Endodermal cell (in vitro differentiated cells): ENCODE data around the gene STK16. TPM values are rescaled to one million over a fixed set of nuclear protein-coding genes. Genes with fewer than 3 reads are reported as not detected.

Experiments used
- DNase-seq: peaks from one replicate; pipeline ENCODE4 v3.0.0-alpha.2; 2017
- H3K27ac ChIP-seq: 2 replicates; pipeline ENCODE4 v1.5.1; 2013; ENCODE audit warnings: mild to moderate bottlenecking, low read depth, low read length, moderate library complexity
- H3K27me3 ChIP-seq: 2 replicates; pipeline ENCODE4 v1.6.1; 2013; ENCODE audit warnings: mild to moderate bottlenecking, low read length, moderate library complexity; ENCODE audit not compliant: insufficient read depth, control insufficient read depth, poor library complexity, severe bottlenecking
- H3K36me3 ChIP-seq: 2 replicates; pipeline ENCODE4 v1.7.0; 2013; ENCODE audit warnings: mild to moderate bottlenecking, low read length, moderate library complexity; ENCODE audit not compliant: control insufficient read depth, insufficient read depth
- H3K4me1 ChIP-seq: one replicate; pipeline ENCODE4 v1.7.0; 2013; ENCODE audit warnings: low read length; ENCODE audit not compliant: control insufficient read depth, insufficient read depth
- H3K4me3 ChIP-seq: 2 replicates; pipeline ENCODE4 v1.5.1; 2013; ENCODE audit warnings: mild to moderate bottlenecking, low read length, moderate library complexity
- H3K9ac ChIP-seq: 2 replicates; pipeline ENCODE4 v1.6.1; 2013; ENCODE audit warnings: mild to moderate bottlenecking, low read length, moderate library complexity; ENCODE audit not compliant: poor library complexity, severe bottlenecking; ENCODE audit errors: extremely low read depth
- H3K9me3 ChIP-seq: 2 replicates; pipeline ENCODE4 v1.6.1; 2013; ENCODE audit warnings: mild to moderate bottlenecking, low read length, moderate library complexity; ENCODE audit not compliant: control insufficient read depth
- H3K27ac Mint-ChIP-seq: 2 replicates; pipeline ENCODE4 v1.8.0; 2020; ENCODE audit warnings: mixed read lengths
- H3K27me3 Mint-ChIP-seq: 2 replicates; pipeline ENCODE4 v1.8.0; 2021; ENCODE audit warnings: mild to moderate bottlenecking, mixed read lengths; ENCODE audit not compliant: insufficient read depth
- H3K36me3 Mint-ChIP-seq: 2 replicates; pipeline ENCODE4 v1.8.0; 2020; ENCODE audit warnings: low read depth, mixed read lengths
- H3K4me1 Mint-ChIP-seq: 2 replicates; pipeline ENCODE4 v1.8.0; 2020; ENCODE audit warnings: mixed read lengths
- H3K4me3 Mint-ChIP-seq: 2 replicates; pipeline ENCODE4 v1.8.0; 2020; ENCODE audit warnings: mild to moderate bottlenecking, moderate library complexity, mixed read lengths
- H3K9me3 Mint-ChIP-seq: 2 replicates; pipeline ENCODE4 v1.8.0; 2020; ENCODE audit warnings: mild to moderate bottlenecking, mixed read lengths
- WGBS, 2 experiments: methylation state at CpG; one replicate each; pipeline versions ENCODE4 v1.1.5 to v1.1.7; 2013; ENCODE audit warnings: missing lambda C conversion rate in 2 of 2, mixed read lengths in 1 of 2; ENCODE audit not compliant: insufficient coverage in 1 of 2, insufficient read length in 1 of 2; 5-methylcytosine and 5-hydroxymethylcytosine counted together
- total RNA-seq, 2 donors: library from RNA; stranded (reverse); fragmentation: NEBNext Ultra II Directional in 1 of 2; extraction: Animal tissue kit (Norgen Biotek cat#: 25700) in 1 of 2; gene quantifications; 2 replicates in 1 of 2; 3 replicates in 1 of 2; pipeline ENCODE4 v1.2.1, GENCODE V29; 2021
- TF ChIP-seq, protein P1 (sequence below): fragments of 200-600 bp; sonication (generic); conservative IDR thresholded peaks from 2 replicates; pipeline ENCODE4 v1.5.0; 2021; ENCODE audit warnings: antibody characterized with exemption, mild to moderate bottlenecking

STK16 gene
- total RNA-seq, 2 donors from 2014 or later: 27.3 to 37.7 TPM

DNA sequence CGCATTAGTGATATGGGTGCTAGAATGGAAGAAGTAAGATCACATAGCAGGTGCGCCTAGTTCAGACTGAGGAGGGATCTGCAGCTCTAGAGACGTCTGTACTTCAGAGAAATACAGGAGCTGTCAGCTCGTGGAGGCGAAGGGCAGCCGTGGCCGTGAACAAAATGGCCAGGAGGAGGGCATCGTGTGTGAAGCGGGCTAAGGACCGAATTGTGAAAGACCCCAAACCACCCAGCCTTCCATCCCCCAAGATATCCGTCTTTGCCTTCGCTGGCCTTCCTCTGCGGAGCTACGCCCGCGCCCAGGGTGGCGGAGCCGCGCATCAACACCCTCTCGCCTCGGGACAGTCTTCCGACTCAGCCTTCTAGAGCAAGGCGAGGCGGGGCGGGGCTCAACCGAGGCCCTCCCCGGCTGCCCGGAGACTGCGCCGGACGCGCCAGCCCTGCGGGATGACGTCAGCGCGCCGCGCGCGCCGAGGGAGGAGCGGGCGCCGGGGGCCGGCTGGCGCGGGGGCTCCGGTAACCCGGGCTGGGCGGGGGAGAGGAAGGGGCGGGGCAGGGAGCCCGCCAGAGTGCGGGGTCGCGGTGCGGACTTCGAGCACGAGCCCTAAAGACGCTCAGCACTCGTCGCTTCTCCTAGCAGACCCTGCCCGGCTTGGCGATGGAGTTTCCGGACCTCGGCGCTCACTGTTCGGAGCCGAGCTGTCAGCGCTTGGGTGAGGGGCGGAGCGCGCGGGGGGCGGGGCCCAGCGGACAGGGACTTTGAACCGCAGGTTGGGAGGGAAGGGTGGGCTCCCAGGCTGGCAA, 38.7 kb upstream of the STK16 start, which contains the start of gene ZFAND2B:
TSS of gene ZFAND2B (plus strand) at position 455 of the 806 bp plus-strand sequence. CDS start at position 661, 206 bp downstream.
- peak within 1 kb of the TSS; percentile 68 for H3K4me3 Mint-ChIP-seq
- TF ChIP-seq, protein P1, sequence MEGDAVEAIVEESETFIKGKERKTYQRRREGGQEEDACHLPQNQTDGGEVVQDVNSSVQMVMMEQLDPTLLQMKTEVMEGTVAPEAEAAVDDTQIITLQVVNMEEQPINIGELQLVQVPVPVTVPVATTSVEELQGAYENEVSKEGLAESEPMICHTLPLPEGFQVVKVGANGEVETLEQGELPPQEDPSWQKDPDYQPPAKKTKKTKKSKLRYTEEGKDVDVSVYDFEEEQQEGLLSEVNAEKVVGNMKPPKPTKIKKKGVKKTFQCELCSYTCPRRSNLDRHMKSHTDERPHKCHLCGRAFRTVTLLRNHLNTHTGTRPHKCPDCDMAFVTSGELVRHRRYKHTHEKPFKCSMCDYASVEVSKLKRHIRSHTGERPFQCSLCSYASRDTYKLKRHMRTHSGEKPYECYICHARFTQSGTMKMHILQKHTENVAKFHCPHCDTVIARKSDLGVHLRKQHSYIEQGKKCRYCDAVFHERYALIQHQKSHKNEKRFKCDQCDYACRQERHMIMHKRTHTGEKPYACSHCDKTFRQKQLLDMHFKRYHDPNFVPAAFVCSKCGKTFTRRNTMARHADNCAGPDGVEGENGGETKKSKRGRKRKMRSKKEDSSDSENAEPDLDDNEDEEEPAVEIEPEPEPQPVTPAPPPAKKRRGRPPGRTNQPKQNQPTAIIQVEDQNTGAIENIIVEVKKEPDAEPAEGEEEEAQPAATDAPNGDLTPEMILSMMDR: peak; percentile 41
- H3K9me3 Mint-ChIP-seq: peaks cover 4% of the 10 kb centered on the region
- H3K36me3 Mint-ChIP-seq: peaks cover 22% of the 10 kb centered on the region
- peaks cover 28% of the 10 kb centered on the region for H3K36me3 ChIP-seq
- peak within 1 kb of the TSS; percentile 89 for H3K27ac ChIP-seq
- no peaks in the 10 kb centered on the region for H3K27me3 ChIP-seq
- H3K9ac ChIP-seq: peak within 1 kb of the TSS; percentile 60
- DNase-seq: peak; percentile 98
- H3K9me3 ChIP-seq: no peaks in the 10 kb centered on the region
- 0 to 9% methylated on average over 8 to 75 of the region's 76 CpGs for WGBS, 2 experiments
- peak within 1 kb of the TSS; percentile 90 for H3K4me3 ChIP-seq
- H3K4me1 Mint-ChIP-seq: peaks cover 6% of the 10 kb centered on the region
- peak within 1 kb of the TSS; percentile 95 for H3K27ac Mint-ChIP-seq
- H3K27me3 Mint-ChIP-seq: peaks cover 9% of the 10 kb centered on the region
- H3K4me1 ChIP-seq: no peaks in the 10 kb centered on the region

DNA sequence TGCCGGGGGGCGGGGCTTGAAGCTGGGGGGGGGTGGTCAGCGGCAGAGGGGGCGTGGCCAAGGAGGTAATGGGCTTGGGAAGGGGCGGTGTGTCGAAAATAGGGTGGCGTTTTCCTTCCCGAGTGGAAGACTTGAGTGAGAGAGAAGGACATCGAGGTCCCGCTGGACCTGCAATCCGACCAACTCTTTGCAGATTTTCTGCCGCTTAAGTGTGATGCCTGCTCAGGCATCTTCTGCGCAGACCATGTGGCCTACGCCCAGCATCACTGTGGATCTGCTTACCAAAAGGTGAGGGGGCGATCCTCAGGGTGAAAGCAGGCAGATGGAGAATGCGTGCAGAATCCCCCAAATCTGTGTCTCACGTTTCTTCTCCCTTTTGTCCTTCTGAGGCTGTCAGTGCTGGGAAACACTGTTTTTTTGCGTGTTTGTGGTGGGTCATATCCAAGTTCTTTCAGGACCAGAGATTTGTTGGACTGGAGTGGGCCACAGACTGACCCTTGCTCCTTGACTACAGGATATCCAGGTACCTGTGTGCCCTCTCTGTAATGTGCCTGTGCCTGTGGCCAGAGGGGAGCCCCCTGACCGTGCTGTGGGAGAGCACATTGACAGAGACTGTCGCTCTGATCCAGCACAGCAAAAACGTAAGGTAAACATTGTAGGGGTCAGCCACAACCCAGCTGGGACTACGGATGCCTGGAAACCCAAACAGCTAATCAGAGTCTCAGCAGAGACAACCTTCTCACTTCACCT, 38.0 kb upstream of the STK16 start:
- Histone ChIP-seq H3K27ac (no peak overlapping the region), H3K9ac (peak overlapping the region; percentile 7), H3K27me3 (no peaks in the 10 kb centered on the region), H3K36me3 (peaks cover 33% of the 10 kb centered on the region), H3K4me1 (no peaks in the 10 kb centered on the region), H3K4me3 (peak overlapping the region; percentile 77), H3K9me3 (no peaks in the 10 kb centered on the region)
- TF ChIP-seq, protein P1: no peak
- peak overlapping the region; percentile 64 for H3K27ac Mint-ChIP-seq
- 32 to 41% methylated on average over 15 to 22 of the region's 22 CpGs for WGBS, 2 experiments
- peaks cover 6% of the 10 kb centered on the region for H3K4me1 Mint-ChIP-seq
- peaks cover 9% of the 10 kb centered on the region for H3K27me3 Mint-ChIP-seq
- peaks cover 4% of the 10 kb centered on the region for H3K9me3 Mint-ChIP-seq
- peaks cover 29% of the 10 kb centered on the region for H3K36me3 Mint-ChIP-seq
- no peak for DNase-seq
- peak overlapping the region; percentile 68 for H3K4me3 Mint-ChIP-seq

GRCh38 chr2:219207884-219208740, 37.2 kb upstream of the STK16 start:
- H3K36me3 ChIP-seq: peaks cover 40% of the 10 kb centered on the region
- H3K27me3 ChIP-seq: no peaks in the 10 kb centered on the region
- no peak for DNase-seq
- 94 to 97% methylated on average over 10 to 17 of the region's 17 CpGs for WGBS, 2 experiments
- Mint-ChIP-seq H3K4me3 (peak overlapping the region; percentile 68), H3K27ac (no peak overlapping the region), H3K4me1 (peaks cover 6% of the 10 kb centered on the region), H3K36me3 (peaks cover 33% of the 10 kb centered on the region), H3K9me3 (peaks cover 4% of the 10 kb centered on the region), H3K27me3 (peaks cover 8% of the 10 kb centered on the region)
- no peaks in the 10 kb centered on the region for H3K4me1 ChIP-seq
- no peak overlapping the region for H3K9ac ChIP-seq
- H3K4me3 ChIP-seq: peak overlapping the region; percentile 77
- TF ChIP-seq, protein P1: no peak
- H3K27ac ChIP-seq: no peak overlapping the region
- no peaks in the 10 kb centered on the region for H3K9me3 ChIP-seq
